ENCODE results near the gene SHISA5.
"Not testable (repeated sequence)": the region's sequence is repeated elsewhere in the genome, so short reads cannot be mapped to it uniquely, and the experiment has no call there.

SHISA5 gene

GRCh38 chr3:48535578-48535977 is 31.6 kb upstream of the SHISA5 start:
- no peak for DNase-seq
- no peaks in the 10 kb centered on the region for H3K27me3 Mint-ChIP-seq
- H3K9me3 Mint-ChIP-seq, result no peaks in the 10 kb centered on the region
- no peaks in the 10 kb centered on the region for H3K36me3 Mint-ChIP-seq (ENCODE audit: insufficient read depth)
- peaks cover 0 to 4% of the 10 kb centered on the region in 2 donors for H3K4me1 Mint-ChIP-seq (ENCODE audit: low read depth in 2 of 2)
- ATAC-seq (replicated peaks), result no peak
- H3K4me3 Mint-ChIP-seq, result no peak overlapping the region
- no peak overlapping the region for H3K27ac Mint-ChIP-seq

DNA sequence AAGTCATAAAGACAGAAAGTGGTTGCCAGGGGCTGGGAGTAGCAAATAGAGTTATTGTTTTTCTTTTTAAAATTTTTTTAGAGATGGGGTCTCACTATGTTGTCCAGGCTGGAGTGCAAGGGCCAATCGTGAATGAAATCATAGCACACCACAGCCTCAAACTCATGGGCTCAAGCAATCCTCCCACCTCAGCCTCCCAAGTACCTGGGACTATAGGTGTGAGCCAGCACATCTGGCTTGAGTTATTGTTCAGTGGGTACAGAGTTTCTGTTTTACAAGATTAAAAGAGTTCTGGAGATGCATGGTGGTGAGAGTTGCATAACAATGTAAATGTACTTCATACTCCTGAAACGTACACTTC is 29.0 kb upstream of the SHISA5 start:
- H3K27ac Mint-ChIP-seq, result no peak overlapping the region
- H3K4me3 Mint-ChIP-seq, result no peak overlapping the region
- ATAC-seq (replicated peaks) (no peak), DNase-seq (no peak)
- no peaks in the 10 kb centered on the region for H3K27me3 Mint-ChIP-seq
- H3K36me3 Mint-ChIP-seq (ENCODE audit: insufficient read depth), result no peaks in the 10 kb centered on the region
- H3K4me1 Mint-ChIP-seq (ENCODE audit: low read depth in 2 of 2), result peaks cover 0 to 4% of the 10 kb centered on the region in 2 donors
- H3K9me3 Mint-ChIP-seq, result no peaks in the 10 kb centered on the region

GRCh38 chr3:48532271-48532976 is 28.4 kb upstream of the SHISA5 start:
- Mint-ChIP-seq H3K27ac (no peak overlapping the region), H3K27me3 (no peaks in the 10 kb centered on the region), H3K36me3 (ENCODE audit: insufficient read depth) (no peaks in the 10 kb centered on the region), H3K4me1 (ENCODE audit: low read depth in 2 of 2) (peaks cover 0 to 4% of the 10 kb centered on the region in 2 donors), H3K9me3 (no peaks in the 10 kb centered on the region), H3K4me3 (no peak overlapping the region)
- no peak for DNase-seq
- no peak for ATAC-seq (replicated peaks)

DNA sequence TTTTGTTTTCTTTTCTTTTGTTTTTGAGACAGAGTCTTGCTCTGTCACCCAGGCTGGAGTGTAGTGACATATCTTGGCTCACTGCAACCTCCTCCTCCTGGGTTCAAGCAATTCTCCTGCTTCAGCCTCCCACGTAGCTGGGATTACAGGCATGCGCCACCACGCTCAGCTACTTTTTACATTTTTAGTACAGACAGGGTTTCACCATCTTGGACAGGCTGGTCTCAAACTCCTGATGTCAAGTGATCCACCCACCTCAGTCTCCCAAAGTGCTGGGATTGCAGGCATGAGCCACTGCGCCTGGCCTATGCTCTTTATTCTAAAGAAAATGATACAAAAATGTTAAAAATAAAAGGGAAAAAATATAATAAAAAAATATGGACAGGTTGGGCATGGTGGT is 26.7 kb upstream of the SHISA5 start:
- H3K27me3 Mint-ChIP-seq; H3K4me3 Mint-ChIP-seq; DNase-seq; H3K27ac Mint-ChIP-seq; ATAC-seq (replicated peaks); H3K9me3 Mint-ChIP-seq; H3K4me1 Mint-ChIP-seq (ENCODE audit: low read depth in 2 of 2); H3K36me3 Mint-ChIP-seq (ENCODE audit: insufficient read depth): not testable (repeated sequence)

GRCh38 chr3:48528754-48529153 is 24.8 kb upstream of the SHISA5 start:
- ATAC-seq (replicated peaks) (no peak), DNase-seq (no peak)
- Mint-ChIP-seq H3K27ac (no peak overlapping the region), H3K27me3 (no peaks in the 10 kb centered on the region), H3K36me3 (ENCODE audit: insufficient read depth) (no peaks in the 10 kb centered on the region), H3K4me3 (no peak overlapping the region), H3K4me1 (ENCODE audit: low read depth in 2 of 2) (no peaks in the 10 kb centered on the region), H3K9me3 (no peaks in the 10 kb centered on the region)

DNA sequence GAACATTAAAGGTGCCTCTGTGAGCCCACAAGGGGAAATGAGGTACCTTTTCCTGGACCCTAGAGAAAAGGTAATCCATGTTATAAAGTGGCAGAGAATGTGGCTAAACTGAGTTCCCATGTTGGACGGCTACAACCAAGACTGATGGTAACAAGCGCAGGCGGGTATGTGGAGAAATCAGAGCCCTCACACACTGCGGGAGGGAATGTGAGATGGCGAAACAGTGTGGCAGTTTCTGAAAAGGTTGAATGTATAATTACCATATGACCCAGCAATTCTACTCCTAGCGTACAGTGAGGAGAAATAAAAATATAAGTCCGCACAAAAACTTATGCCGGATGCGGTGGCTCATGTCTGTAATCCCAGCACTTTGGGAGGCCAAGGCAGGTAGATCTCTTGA is 24.1 kb upstream of the SHISA5 start:
- H3K4me3 Mint-ChIP-seq, result no peak overlapping the region
- DNase-seq, result no peak
- no peaks in the 10 kb centered on the region for H3K36me3 Mint-ChIP-seq (ENCODE audit: insufficient read depth)
- H3K4me1 Mint-ChIP-seq (ENCODE audit: low read depth in 2 of 2), result no peaks in the 10 kb centered on the region
- H3K27me3 Mint-ChIP-seq, result no peaks in the 10 kb centered on the region
- no peak overlapping the region for H3K27ac Mint-ChIP-seq
- no peaks in the 10 kb centered on the region for H3K9me3 Mint-ChIP-seq
- no peak for ATAC-seq (replicated peaks)

DNA sequence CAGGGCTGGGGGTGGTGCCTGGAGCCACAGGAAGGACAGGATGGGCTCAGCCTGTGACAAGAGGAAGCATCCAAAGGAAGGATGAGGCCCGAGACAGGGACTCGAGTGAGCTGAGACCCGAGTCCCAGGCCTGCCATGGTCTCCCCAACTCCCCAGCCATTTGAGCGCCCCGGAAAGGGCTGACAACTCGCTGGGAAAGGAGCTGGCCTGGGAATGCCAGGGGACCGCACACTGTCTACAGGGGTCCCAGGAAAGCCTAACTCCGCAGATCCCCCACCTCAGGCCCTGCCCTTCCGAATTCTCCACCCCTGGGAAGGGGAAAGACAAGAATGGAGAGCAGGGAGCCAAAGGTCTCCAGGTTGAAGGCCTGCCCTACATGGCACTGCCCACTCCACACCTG is 21.0 kb upstream of the SHISA5 start:
- peaks cover 3% of the 10 kb centered on the region for H3K36me3 Mint-ChIP-seq (ENCODE audit: insufficient read depth)
- H3K27ac Mint-ChIP-seq, result no peak overlapping the region
- H3K27me3 Mint-ChIP-seq, result no peaks in the 10 kb centered on the region
- H3K9me3 Mint-ChIP-seq, result no peaks in the 10 kb centered on the region
- DNase-seq (no peak), ATAC-seq (replicated peaks) (no peak)
- no peak overlapping the region for H3K4me3 Mint-ChIP-seq
- H3K4me1 Mint-ChIP-seq (ENCODE audit: low read depth in 2 of 2), result no peaks in the 10 kb centered on the region

DNA sequence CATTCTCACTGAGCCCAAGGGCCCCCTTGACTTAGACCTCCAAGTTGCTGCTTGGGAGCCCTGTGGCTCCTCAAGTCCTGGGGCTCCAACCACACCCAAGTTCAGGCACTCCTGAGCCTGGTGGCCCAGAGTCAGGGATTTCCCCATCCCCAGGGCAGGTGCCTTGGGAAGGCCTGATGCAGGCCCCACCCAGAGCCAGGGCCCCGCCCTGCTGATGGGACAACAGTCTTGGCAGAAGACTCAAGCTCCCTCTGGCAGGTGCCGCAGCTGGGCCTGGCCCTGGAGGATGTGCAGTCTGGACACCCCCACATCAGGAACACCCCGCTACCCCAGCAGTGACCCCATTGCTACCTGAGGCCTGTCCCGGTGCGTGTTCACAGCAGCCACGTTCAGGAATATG is 17.7 kb upstream of the SHISA5 start:
- Mint-ChIP-seq H3K9me3 (no peaks in the 10 kb centered on the region), H3K4me1 (ENCODE audit: low read depth in 2 of 2) (peaks cover 5 to 18% of the 10 kb centered on the region in 2 donors), H3K4me3 (no peak overlapping the region), H3K36me3 (ENCODE audit: insufficient read depth) (peaks cover 3% of the 10 kb centered on the region), H3K27ac (no peak overlapping the region), H3K27me3 (no peaks in the 10 kb centered on the region)
- DNase-seq, result no peak
- no peak for ATAC-seq (replicated peaks)

GRCh38 chr3:48519277-48519643 is 15.3 kb upstream of the SHISA5 start:
- Mint-ChIP-seq H3K27me3 (no peaks in the 10 kb centered on the region), H3K9me3 (no peaks in the 10 kb centered on the region), H3K4me3 (no peak overlapping the region), H3K27ac (peak overlapping the region; percentile 13 to 41), H3K4me1 (ENCODE audit: low read depth in 2 of 2) (peaks cover 26 to 32% of the 10 kb centered on the region in 2 donors), H3K36me3 (ENCODE audit: insufficient read depth) (peaks cover 3% of the 10 kb centered on the region)
- DNase-seq (no peak), ATAC-seq (replicated peaks) (no peak)

- H3K27ac Mint-ChIP-seq, result peak overlapping the region; percentile 13 to 41
- H3K4me1 Mint-ChIP-seq (ENCODE audit: low read depth in 2 of 2), result peaks cover 29 to 36% of the 10 kb centered on the region in 2 donors
- H3K36me3 Mint-ChIP-seq (ENCODE audit: insufficient read depth), result peaks cover 3% of the 10 kb centered on the region
- DNase-seq (no peak), ATAC-seq (replicated peaks) (peak; percentile 56)
- no peaks in the 10 kb centered on the region for H3K9me3 Mint-ChIP-seq
- H3K4me3 Mint-ChIP-seq, result no peak overlapping the region
- H3K27me3 Mint-ChIP-seq, result no peaks in the 10 kb centered on the region
Observed at GRCh38 chr3:48518638-48519276, 14.8 kb upstream of the SHISA5 start.

- no peaks in the 10 kb centered on the region for H3K9me3 Mint-ChIP-seq
- H3K4me1 Mint-ChIP-seq (ENCODE audit: low read depth in 2 of 2), result peaks cover 29 to 36% of the 10 kb centered on the region in 2 donors
- H3K27me3 Mint-ChIP-seq, result no peaks in the 10 kb centered on the region
- H3K27ac Mint-ChIP-seq, result peak overlapping the region in 1 of 2 donors; percentile 41
- peaks cover 3% of the 10 kb centered on the region for H3K36me3 Mint-ChIP-seq (ENCODE audit: insufficient read depth)
- peak overlapping the region in 1 of 2 donors; percentile 12 for H3K4me3 Mint-ChIP-seq
- DNase-seq (no peak), ATAC-seq (replicated peaks) (no peak)
Observed at GRCh38 chr3:48518069-48518468, 14.1 kb upstream of the SHISA5 start.

DNA sequence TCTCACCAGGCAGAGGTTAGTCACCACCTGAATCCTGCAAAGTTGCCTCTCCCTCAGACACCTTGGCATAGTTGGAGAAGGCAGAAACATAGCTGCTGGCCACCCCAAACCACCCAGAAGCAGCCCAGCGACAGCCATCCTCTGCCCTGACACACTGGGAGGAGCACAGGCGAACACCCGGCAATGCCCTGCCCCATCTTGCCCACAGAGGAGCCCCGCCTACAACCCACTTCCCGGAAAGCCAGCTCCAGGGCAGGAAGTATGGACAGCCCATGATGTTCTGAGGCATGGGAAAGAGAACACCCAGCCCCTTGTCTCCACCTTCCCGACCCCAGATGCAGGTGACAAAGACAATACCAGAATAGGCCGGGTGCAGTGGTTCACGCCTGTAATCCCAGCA is 12.6 kb upstream of the SHISA5 start:
- peak overlapping the region; percentile 48 to 56 for H3K4me3 Mint-ChIP-seq
- ATAC-seq (replicated peaks), result peak; percentile 28
- peak overlapping the region in 1 of 2 donors; percentile 85 for H3K27ac Mint-ChIP-seq
- H3K9me3 Mint-ChIP-seq, result no peaks in the 10 kb centered on the region
- no peak for DNase-seq
- H3K4me1 Mint-ChIP-seq (ENCODE audit: low read depth in 2 of 2), result peaks cover 29 to 36% of the 10 kb centered on the region in 2 donors
- H3K36me3 Mint-ChIP-seq (ENCODE audit: insufficient read depth), result no peaks in the 10 kb centered on the region
- H3K27me3 Mint-ChIP-seq, result no peaks in the 10 kb centered on the region

- no peaks in the 10 kb centered on the region for H3K9me3 Mint-ChIP-seq
- H3K4me3 Mint-ChIP-seq, result peak overlapping the region; percentile 27 to 44
- DNase-seq (no peak), ATAC-seq (replicated peaks) (peak; percentile 79)
- H3K27me3 Mint-ChIP-seq, result peaks cover 8% of the 10 kb centered on the region in 2 donors
- peaks cover 29 to 36% of the 10 kb centered on the region in 2 donors for H3K4me1 Mint-ChIP-seq (ENCODE audit: low read depth in 2 of 2)
- peak overlapping the region in 1 of 2 donors; percentile 22 for H3K27ac Mint-ChIP-seq
- peaks cover 5% of the 10 kb centered on the region for H3K36me3 Mint-ChIP-seq (ENCODE audit: insufficient read depth)
Observed at GRCh38 chr3:48514431-48515227, 10.7 kb upstream of the SHISA5 start.

DNA sequence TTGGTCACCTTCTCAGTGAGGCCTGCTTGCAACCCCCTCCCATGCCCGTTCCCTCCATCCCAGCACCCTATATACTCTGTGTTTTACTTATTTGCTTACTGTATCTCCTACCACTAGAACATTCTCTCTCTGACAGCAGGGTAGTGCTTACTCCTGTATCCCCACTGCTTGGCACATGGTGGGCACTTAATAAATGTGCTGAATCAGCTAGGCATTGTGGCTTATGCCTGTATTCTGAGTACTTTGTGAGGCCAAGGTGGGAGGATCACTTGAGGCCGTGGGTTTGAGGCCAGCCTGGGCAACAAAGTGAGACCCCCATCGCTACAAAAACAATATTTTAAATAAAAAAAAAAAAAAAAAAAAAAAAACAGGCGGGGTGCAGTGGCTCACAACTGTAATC is 7.6 kb upstream of the SHISA5 start:
- H3K9me3 Mint-ChIP-seq, result no peaks in the 10 kb centered on the region

More for the DNA sequence above, 7.6 kb upstream of the SHISA5 start:
- Mint-ChIP-seq H3K27me3 (peaks cover 8% of the 10 kb centered on the region in 2 donors), H3K27ac (no peak overlapping the region), H3K4me1 (ENCODE audit: low read depth in 2 of 2) (peaks cover 31 to 32% of the 10 kb centered on the region in 2 donors), H3K4me3 (no peak overlapping the region), H3K36me3 (ENCODE audit: insufficient read depth) (peaks cover 5% of the 10 kb centered on the region)
- ATAC-seq (replicated peaks) (no peak), DNase-seq (no peak)

Measured in effector memory CD8-positive, alpha-beta T cell (primary cell).